ENCODE results near the gene WDR48. TPM values are rescaled to one million over a fixed set of nuclear protein-coding genes. Genes with fewer than 3 reads are reported as not detected.

WDR48 gene
- total RNA-seq, 1 donor from 2014 or later, result 81.0 TPM

GRCh38 chr3:39094851-39095677 lies 43.2 kb downstream of the WDR48 start:
- TF ChIP-seq, protein P1, sequence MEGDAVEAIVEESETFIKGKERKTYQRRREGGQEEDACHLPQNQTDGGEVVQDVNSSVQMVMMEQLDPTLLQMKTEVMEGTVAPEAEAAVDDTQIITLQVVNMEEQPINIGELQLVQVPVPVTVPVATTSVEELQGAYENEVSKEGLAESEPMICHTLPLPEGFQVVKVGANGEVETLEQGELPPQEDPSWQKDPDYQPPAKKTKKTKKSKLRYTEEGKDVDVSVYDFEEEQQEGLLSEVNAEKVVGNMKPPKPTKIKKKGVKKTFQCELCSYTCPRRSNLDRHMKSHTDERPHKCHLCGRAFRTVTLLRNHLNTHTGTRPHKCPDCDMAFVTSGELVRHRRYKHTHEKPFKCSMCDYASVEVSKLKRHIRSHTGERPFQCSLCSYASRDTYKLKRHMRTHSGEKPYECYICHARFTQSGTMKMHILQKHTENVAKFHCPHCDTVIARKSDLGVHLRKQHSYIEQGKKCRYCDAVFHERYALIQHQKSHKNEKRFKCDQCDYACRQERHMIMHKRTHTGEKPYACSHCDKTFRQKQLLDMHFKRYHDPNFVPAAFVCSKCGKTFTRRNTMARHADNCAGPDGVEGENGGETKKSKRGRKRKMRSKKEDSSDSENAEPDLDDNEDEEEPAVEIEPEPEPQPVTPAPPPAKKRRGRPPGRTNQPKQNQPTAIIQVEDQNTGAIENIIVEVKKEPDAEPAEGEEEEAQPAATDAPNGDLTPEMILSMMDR (IDR thresholded peaks at IDR 0.05), result no peak
- H3K4me3 ChIP-seq, result no peak overlapping the region
- intact Hi-C loops (cut with DNase I), result no loop called here
- H3K9me3 ChIP-seq, result no peaks in the 10 kb centered on the region
- no peaks in the 10 kb centered on the region for H3K27me3 ChIP-seq
- H3K4me1 ChIP-seq, result no peaks in the 10 kb centered on the region
- DNase-seq (ENCODE audit: low spot score in 2 of 2), result no peak
- no peak overlapping the region for H3K27ac ChIP-seq
- H3K36me3 ChIP-seq, result peaks cover 75 to 92% of the 10 kb centered on the region in 2 donors

GRCh38 chr3:39095778-39096177 lies 44.0 kb downstream of the WDR48 start:
- no peaks in the 10 kb centered on the region for H3K27me3 ChIP-seq
- TF ChIP-seq, protein P1 (IDR thresholded peaks at IDR 0.05), result no peak
- H3K4me1 ChIP-seq, result no peaks in the 10 kb centered on the region
- intact Hi-C loops (cut with DNase I), result no loop called here
- H3K27ac ChIP-seq, result no peak overlapping the region
- no peak overlapping the region for H3K4me3 ChIP-seq
- no peaks in the 10 kb centered on the region for H3K9me3 ChIP-seq
- DNase-seq (ENCODE audit: low spot score in 2 of 2), result no peak
- peaks cover 78 to 95% of the 10 kb centered on the region in 2 donors for H3K36me3 ChIP-seq

GRCh38 chr3:39096775-39097174 lies 45.0 kb downstream of the WDR48 start:
- DNase-seq (ENCODE audit: low spot score in 2 of 2), result no peak
- H3K9me3 ChIP-seq, result no peaks in the 10 kb centered on the region
- peaks cover 68 to 86% of the 10 kb centered on the region in 2 donors for H3K36me3 ChIP-seq
- TF ChIP-seq, protein P1 (IDR thresholded peaks at IDR 0.05), result no peak
- no peak overlapping the region for H3K27ac ChIP-seq
- H3K4me3 ChIP-seq, result no peak overlapping the region
- no peaks in the 10 kb centered on the region for H3K27me3 ChIP-seq
- intact Hi-C loops (cut with DNase I), result no loop called here
- H3K4me1 ChIP-seq, result no peaks in the 10 kb centered on the region

DNA sequence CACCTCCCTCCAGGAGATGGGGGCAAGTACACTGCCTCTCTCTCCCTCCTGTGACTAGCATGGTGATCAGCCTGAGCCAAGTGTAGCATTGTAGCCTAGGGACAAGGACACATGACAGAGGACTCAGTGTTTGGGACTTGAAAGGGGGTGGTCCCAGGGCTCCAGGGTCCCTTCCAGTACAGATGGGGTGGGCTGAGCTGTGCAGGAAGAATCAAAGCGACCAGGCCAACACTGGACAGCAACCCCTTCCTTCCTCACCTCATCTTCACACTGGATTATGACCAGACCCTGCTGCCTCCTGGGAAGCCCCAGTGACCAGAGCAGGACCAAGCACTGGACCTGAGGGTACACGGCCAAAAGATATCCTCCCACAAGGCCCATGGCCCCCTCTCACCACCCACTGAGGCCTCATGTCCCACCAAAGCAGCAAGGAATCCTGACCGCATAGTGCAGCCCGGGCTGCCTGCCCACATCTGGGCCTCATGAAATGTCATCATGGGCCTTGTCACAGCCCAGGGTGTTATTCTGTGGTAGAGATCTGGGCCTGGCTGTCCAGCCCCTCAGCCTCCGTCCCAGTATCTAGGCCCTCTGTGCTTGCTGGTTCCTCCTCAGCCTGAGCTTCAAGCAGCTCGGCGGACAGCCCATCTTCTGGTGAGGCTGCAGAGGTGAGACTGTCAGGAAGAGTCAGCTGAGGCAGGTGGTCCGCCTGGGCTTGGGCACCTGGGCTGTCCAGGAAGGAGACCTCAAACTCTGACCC lies 46.1 kb downstream of the WDR48 start:
- Histone ChIP-seq H3K27me3 (no peaks in the 10 kb centered on the region), H3K9me3 (no peaks in the 10 kb centered on the region), H3K36me3 (peaks cover 60 to 77% of the 10 kb centered on the region in 2 donors), H3K27ac (no peak overlapping the region), H3K4me3 (no peak overlapping the region), H3K4me1 (no peaks in the 10 kb centered on the region)
- intact Hi-C loops (cut with DNase I), result no loop called here
- no peak for DNase-seq (ENCODE audit: low spot score in 2 of 2)
- TF ChIP-seq, protein P1 (IDR thresholded peaks at IDR 0.05), result no peak

DNA sequence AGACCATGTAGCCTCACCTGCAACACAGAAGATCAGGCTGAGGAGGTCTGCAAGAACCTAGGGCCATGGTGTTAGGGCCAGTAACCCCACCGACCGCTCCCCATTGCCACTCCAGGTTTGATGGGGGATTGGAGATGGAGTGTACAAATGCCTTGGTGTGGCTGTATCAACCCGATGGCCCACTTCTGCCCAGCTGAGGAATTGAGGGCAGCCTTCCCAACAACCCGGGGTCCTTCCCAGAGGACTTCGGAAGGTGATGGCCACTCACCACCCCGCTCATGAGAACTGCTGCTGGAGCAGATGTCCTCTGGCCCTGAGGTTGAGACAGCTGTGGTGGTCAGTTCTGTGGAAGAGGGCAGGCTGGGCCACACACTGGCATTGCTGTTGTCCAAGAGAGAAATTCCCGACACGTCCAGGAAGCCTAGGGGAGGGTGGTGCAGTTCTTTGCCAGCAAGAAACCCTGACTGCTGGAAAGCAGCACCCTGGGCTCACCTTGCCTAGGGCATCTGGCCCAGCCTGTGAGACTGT lies 46.7 kb downstream of the WDR48 start:
- H3K27me3 ChIP-seq, result no peaks in the 10 kb centered on the region
- no peak overlapping the region for H3K27ac ChIP-seq
- peaks cover 53 to 72% of the 10 kb centered on the region in 2 donors for H3K36me3 ChIP-seq
- no peaks in the 10 kb centered on the region for H3K4me1 ChIP-seq
- intact Hi-C loops (cut with DNase I), result no loop called here
- H3K4me3 ChIP-seq, result no peak overlapping the region
- no peak for DNase-seq (ENCODE audit: low spot score in 2 of 2)
- no peaks in the 10 kb centered on the region for H3K9me3 ChIP-seq
- TF ChIP-seq, protein P1 (IDR thresholded peaks at IDR 0.05), result no peak
